Midbrain (tissue), 1 donor: Measurements from ENCODE around the gene KCTD10.

ENCODE experiments used
- DNase-seq: peaks from one replicate; lab custom pipeline; 2025; lab: John Stamatoyannopoulos, UW

Gene KCTD10

GRCh38 chr12:109494348-109494881 is 17.3 kb upstream of the KCTD10 start:
- DNase-seq, result no peak

GRCh38 chr12:109493938-109494337 is 16.8 kb upstream of the KCTD10 start:
- no peak for DNase-seq

GRCh38 chr12:109493090-109493489 is 16.0 kb upstream of the KCTD10 start:
- no peak for DNase-seq

- no peak for DNase-seq
Observed at GRCh38 chr12:109492371-109492770, 15.3 kb upstream of the KCTD10 start.

- DNase-seq, result no peak
Observed at GRCh38 chr12:109491671-109492070, 14.6 kb upstream of the KCTD10 start.

GRCh38 chr12:109489955-109490565 is 13.0 kb upstream of the KCTD10 start:
- DNase-seq, result no peak

- no peak for DNase-seq
Observed at GRCh38 chr12:109489016-109489954, 12.2 kb upstream of the KCTD10 start.

- no peak for DNase-seq
Observed at GRCh38 chr12:109488051-109488665, 11.1 kb upstream of the KCTD10 start.

- no peak for DNase-seq
Observed at GRCh38 chr12:109487181-109488050, 10.3 kb upstream of the KCTD10 start.

- no peak for DNase-seq
Observed at GRCh38 chr12:109485201-109485600, 8.1 kb upstream of the KCTD10 start.

- DNase-seq, result no peak
Observed at GRCh38 chr12:109483346-109483745, 6.2 kb upstream of the KCTD10 start.

- no peak for DNase-seq
Observed at GRCh38 chr12:109482894-109483293, 5.8 kb upstream of the KCTD10 start.

GRCh38 chr12:109482491-109482890 is 5.4 kb upstream of the KCTD10 start:
- no peak for DNase-seq

- DNase-seq, result no peak
Observed at GRCh38 chr12:109481863-109482262, 4.8 kb upstream of the KCTD10 start.

- no peak for DNase-seq
Observed at GRCh38 chr12:109480356-109480755, 3.3 kb upstream of the KCTD10 start.

GRCh38 chr12:109479761-109480160 is 2.7 kb upstream of the KCTD10 start:
- DNase-seq, result no peak

GRCh38 chr12:109477963-109478315 is 839 bp upstream of the KCTD10 start:
- DNase-seq, result no peak

- no peak for DNase-seq
Observed at GRCh38 chr12:109476807-109477184, 304 bp downstream of the KCTD10 start.

- DNase-seq, result no peak
Observed at GRCh38 chr12:109475993-109476806, 900 bp downstream of the KCTD10 start.

GRCh38 chr12:109475121-109475520 is 2.0 kb downstream of the KCTD10 start:
- DNase-seq, result no peak
